Measurements from ENCODE around the gene SMAD7.

SMAD7 gene

DNA sequence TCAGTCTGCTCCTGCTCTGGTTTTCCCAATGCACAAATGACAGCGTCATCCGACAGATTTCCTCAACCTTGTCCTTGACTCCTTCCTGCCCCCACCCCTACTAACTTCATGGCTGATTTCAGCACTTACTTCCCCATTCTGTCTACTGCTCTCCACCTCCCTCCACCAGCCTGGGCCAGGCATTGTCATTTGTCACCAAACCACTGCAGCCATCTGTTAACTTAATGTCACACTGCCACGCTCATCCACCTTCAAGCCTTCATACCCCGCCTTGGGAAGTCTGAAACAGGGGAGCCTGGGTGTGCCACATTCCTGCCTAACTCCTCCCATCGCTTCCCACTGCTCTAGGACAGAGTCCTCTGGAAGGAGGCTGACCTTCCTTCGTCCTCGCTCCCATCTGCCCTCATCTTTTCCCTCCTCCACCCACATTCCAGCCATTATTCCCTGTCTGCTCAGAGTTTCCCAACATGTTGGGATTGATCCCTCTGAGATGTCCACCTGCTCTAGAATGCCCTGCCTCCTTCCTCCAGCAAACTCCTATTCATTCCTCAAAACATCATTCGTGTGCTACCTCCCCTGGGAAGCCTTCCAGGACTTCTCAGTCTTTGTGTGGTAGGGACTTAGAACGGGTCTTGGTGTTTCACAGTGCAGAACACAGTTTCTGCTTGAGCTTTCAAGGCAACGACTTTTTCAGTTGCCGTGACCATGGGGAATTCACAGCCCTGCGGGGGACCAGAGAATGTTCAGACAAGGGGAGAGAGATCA, 42.2 kb upstream of the SMAD7 start:
- Histone ChIP-seq H3K4me1 (ENCODE audit: control insufficient read depth in 1 of 2, insufficient read depth in 2 of 2, low read length in 2 of 2) (peaks cover 7 to 27% of the 10 kb centered on the region in 2 donors), H3K4me3 (ENCODE audit: low read depth in 1 of 2, low read length in 2 of 2) (no peak overlapping the region), H3K27ac (ENCODE audit: low read length) (no peak overlapping the region), H3K27me3 (ENCODE audit: low read depth, low read length) (no peaks in the 10 kb centered on the region), H3K9me3 (ENCODE audit: control insufficient read depth in 1 of 2, low read length in 2 of 2) (no peaks in the 10 kb centered on the region), H3K36me3 (ENCODE audit: control insufficient read depth in 1 of 2, insufficient read depth in 2 of 2, low read length in 2 of 2) (no peaks in the 10 kb centered on the region)

DNA sequence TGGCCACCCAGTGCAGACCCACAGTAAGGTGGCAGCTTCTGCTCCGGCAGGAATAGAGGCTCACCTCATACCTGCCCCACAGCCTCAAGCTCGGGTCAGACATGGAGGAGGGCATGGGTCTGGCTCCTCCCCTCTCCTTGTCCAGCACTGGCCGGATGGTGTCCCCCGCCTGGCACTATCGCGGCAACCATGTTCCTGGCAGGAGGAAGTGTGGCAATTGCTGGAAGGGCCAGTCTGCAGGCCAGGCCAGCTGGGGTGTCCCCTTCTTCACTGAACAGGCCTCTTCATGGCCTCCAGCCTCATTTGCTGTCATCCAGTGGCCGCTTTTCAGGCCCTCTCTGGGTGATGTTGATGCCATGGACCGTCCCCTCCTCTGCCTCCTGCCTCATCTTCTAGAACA, 41.4 kb upstream of the SMAD7 start:
- no peaks in the 10 kb centered on the region for H3K36me3 ChIP-seq (ENCODE audit: control insufficient read depth in 1 of 2, insufficient read depth in 2 of 2, low read length in 2 of 2)
- no peak overlapping the region for H3K4me3 ChIP-seq (ENCODE audit: low read depth in 1 of 2, low read length in 2 of 2)
- H3K9me3 ChIP-seq (ENCODE audit: control insufficient read depth in 1 of 2, low read length in 2 of 2) = no peaks in the 10 kb centered on the region
- H3K27ac ChIP-seq (ENCODE audit: low read length) = no peak overlapping the region
- no peaks in the 10 kb centered on the region for H3K27me3 ChIP-seq (ENCODE audit: low read depth, low read length)
- H3K4me1 ChIP-seq (ENCODE audit: control insufficient read depth in 1 of 2, insufficient read depth in 2 of 2, low read length in 2 of 2) = peaks cover 0 to 19% of the 10 kb centered on the region in 2 donors

DNA sequence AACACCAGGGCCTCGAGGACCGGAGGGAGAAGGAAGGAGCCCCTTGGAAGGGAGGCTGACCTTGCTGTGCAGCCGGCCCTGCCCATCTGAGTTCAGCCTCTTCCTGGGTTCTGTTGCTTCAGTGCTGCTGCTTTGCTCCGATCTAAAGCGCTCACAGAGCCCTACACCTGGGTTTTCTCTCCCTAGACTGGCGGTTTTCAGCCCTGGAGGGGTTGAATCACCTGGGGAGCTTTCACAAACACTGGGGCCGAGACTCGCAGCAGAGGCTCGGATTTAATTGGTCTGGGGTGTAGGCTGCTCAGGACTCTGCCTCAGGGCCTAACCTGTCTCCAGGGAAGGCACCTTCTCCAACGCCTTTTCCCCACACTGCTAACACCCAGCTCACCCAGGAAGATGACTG, 40.9 kb upstream of the SMAD7 start:
- no peaks in the 10 kb centered on the region for H3K9me3 ChIP-seq (ENCODE audit: control insufficient read depth in 1 of 2, low read length in 2 of 2)
- no peaks in the 10 kb centered on the region for H3K36me3 ChIP-seq (ENCODE audit: control insufficient read depth in 1 of 2, insufficient read depth in 2 of 2, low read length in 2 of 2)
- peaks cover 0 to 14% of the 10 kb centered on the region in 2 donors for H3K4me1 ChIP-seq (ENCODE audit: control insufficient read depth in 1 of 2, insufficient read depth in 2 of 2, low read length in 2 of 2)
- no peak overlapping the region for H3K27ac ChIP-seq (ENCODE audit: low read length)
- H3K4me3 ChIP-seq (ENCODE audit: low read depth in 1 of 2, low read length in 2 of 2) = no peak overlapping the region
- no peaks in the 10 kb centered on the region for H3K27me3 ChIP-seq (ENCODE audit: low read depth, low read length)

DNA sequence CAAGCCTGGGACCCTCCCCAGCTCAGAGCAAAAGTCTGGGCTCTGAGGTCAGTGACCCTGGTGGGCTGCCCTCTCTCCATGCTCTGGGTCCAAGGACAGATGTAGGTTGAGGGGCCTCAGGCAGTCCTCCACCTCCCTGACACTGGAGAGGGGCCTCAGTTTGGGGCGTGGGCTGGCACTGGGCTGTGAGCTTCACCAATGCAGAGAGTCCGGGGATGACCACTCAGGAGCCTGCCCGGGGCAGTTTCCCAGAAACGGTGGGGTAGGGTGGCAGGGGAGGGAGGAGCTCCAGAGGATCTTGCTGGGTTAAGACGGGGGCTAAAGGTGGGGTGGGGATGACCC, 40.5 kb upstream of the SMAD7 start:
- H3K27ac ChIP-seq (ENCODE audit: low read length) = no peak overlapping the region
- H3K36me3 ChIP-seq (ENCODE audit: control insufficient read depth in 1 of 2, insufficient read depth in 2 of 2, low read length in 2 of 2) = no peaks in the 10 kb centered on the region
- no peaks in the 10 kb centered on the region for H3K27me3 ChIP-seq (ENCODE audit: low read depth, low read length)
- H3K4me1 ChIP-seq (ENCODE audit: control insufficient read depth in 1 of 2, insufficient read depth in 2 of 2, low read length in 2 of 2) = peaks cover 0 to 13% of the 10 kb centered on the region in 2 donors
- no peak overlapping the region for H3K4me3 ChIP-seq (ENCODE audit: low read depth in 1 of 2, low read length in 2 of 2)
- H3K9me3 ChIP-seq (ENCODE audit: control insufficient read depth in 1 of 2, low read length in 2 of 2) = no peaks in the 10 kb centered on the region

DNA sequence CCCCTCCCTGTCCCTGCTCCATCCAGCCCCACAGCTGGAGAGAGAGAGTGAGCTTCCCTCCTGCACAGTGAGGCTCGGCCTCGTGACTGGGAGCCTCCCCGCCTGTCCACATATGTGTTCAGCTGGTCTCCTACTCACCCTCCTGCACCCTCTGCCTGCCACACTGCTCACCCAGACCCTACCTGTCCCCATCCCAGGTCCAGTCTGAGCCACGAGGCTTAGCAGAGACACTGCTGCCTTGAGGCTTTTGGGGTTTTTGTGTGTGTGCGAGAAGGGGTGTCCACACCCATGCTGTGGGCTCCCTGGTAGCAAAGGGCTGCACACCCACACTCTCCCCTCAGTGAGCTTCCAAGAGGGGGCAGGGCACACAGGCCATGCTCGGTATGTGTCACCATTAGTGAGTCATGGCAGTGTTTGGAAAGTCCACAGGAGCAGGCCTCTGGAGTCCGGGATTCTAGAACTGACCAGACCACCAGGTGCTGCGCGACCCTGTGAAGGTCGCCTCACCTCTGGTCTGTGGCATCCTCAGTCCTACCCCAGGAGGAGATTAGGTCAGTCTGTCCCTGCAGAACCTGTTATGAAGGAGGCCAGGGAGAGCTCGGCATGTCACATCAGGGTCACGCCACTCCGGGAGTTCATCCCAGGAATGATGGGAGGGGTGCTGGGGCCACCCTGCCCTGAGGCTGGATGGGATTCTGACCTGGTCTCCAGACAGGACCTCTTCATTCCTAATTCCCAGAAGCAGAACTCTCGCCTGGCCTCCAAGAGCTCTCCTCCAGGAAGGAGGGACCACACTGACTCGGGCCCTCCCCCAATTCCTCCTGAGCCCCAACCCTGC, 39.9 kb upstream of the SMAD7 start:
- H3K4me3 ChIP-seq (ENCODE audit: low read depth in 1 of 2, low read length in 2 of 2) = no peak overlapping the region
- no peak overlapping the region for H3K27ac ChIP-seq (ENCODE audit: low read length)
- peaks cover 0 to 13% of the 10 kb centered on the region in 2 donors for H3K4me1 ChIP-seq (ENCODE audit: control insufficient read depth in 1 of 2, insufficient read depth in 2 of 2, low read length in 2 of 2)
- H3K27me3 ChIP-seq (ENCODE audit: low read depth, low read length) = no peaks in the 10 kb centered on the region
- no peaks in the 10 kb centered on the region for H3K36me3 ChIP-seq (ENCODE audit: control insufficient read depth in 1 of 2, insufficient read depth in 2 of 2, low read length in 2 of 2)
- no peaks in the 10 kb centered on the region for H3K9me3 ChIP-seq (ENCODE audit: control insufficient read depth in 1 of 2, low read length in 2 of 2)

DNA sequence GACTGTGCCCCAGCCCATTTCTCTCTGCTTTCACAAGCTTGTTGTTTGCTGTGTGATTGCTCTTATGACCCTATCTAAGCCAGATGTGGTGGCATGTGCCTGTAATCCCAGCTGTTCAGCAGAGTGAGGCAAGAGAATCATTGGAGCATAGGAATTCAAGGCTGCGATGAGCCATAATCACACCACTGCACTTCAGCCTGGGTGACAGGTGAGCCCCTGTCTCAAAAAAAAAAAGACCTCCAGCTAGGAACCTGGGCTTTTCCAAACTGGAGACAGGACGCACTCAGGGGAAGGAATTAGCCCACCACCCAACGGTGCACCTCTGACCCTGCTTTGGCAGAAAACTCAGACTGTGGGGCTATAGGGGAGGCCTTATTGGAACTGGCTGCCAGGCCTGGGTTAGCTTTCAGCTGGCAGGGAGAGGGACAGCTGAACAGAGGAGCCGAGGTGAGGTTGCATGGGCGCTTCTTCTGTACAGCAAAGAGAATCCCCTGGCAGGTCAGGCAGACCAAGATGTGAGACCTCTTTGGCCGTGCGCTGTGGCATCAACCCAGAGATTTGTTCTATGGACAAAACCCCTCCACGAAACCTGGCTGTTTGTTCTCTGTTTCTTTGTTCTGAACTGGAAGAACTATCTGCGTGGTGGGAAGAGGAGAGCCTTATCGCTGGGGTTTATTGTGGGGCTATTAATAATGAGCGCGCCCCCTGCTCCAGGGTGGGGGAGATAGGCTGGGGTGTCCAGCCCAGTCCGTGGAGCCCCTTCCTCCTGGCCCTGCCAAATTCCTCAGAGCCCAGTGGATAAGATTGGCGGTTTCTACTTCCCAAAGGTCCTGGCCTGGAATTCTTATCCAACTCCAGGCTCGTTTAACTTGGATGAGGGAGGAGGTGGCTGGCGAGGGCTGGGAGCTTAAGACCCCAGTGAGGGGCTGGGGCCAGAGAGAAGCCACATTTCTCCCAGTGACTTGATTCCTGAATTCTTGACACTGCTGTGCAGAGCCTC, 38.8 kb upstream of the SMAD7 start:
- Histone ChIP-seq H3K36me3 (ENCODE audit: control insufficient read depth in 1 of 2, insufficient read depth in 2 of 2, low read length in 2 of 2) (no peaks in the 10 kb centered on the region), H3K27ac (ENCODE audit: low read length) (no peak overlapping the region), H3K9me3 (ENCODE audit: control insufficient read depth in 1 of 2, low read length in 2 of 2) (no peaks in the 10 kb centered on the region), H3K4me1 (ENCODE audit: control insufficient read depth in 1 of 2, insufficient read depth in 2 of 2, low read length in 2 of 2) (peaks cover 0 to 5% of the 10 kb centered on the region in 2 donors), H3K27me3 (ENCODE audit: low read depth, low read length) (no peaks in the 10 kb centered on the region), H3K4me3 (ENCODE audit: low read depth in 1 of 2, low read length in 2 of 2) (no peak overlapping the region)

DNA sequence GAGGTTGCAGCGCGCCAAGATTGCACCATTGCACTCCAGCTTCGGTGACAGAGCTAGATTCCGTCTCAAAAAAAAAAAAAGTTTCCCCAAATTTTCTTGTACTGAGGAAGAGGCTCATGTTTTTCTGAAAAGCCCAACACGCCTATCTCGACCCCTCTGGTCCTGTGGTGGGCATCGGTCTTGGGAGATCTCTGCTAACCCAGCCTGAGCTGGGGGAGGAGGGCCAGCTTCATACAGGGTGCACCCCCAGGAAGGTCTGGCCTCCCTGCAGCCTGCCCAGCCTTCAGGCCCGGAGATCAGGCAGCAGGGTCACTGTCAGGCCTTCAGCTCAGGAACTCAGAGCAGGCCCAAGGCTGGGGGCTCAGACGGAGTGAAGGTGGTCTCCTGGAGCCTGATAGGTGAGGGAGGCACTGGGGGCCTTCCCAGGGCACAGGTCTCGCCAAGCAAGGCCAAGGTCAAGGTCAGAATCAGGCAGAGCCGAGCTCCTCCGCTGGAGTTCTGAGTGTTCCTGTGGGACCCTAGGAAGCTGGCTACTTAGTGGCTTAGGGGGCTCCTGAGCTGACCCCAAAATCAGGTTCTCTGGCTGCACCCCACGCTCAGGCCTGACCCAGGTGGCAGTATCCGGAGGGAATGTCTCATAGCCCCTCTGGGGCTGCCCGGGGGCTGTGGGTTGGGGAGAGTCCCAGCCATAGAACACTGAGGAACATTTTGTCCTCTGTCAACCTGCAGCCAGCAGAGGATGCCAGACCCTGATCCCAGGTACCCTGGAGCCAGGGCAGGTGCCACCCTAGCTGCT, 37.9 kb upstream of the SMAD7 start:
- H3K9me3 ChIP-seq (ENCODE audit: control insufficient read depth in 1 of 2, low read length in 2 of 2) = no peaks in the 10 kb centered on the region
- no peaks in the 10 kb centered on the region for H3K4me1 ChIP-seq (ENCODE audit: control insufficient read depth in 1 of 2, insufficient read depth in 2 of 2, low read length in 2 of 2)
- no peaks in the 10 kb centered on the region for H3K36me3 ChIP-seq (ENCODE audit: control insufficient read depth in 1 of 2, insufficient read depth in 2 of 2, low read length in 2 of 2)
- no peak overlapping the region for H3K4me3 ChIP-seq (ENCODE audit: low read depth in 1 of 2, low read length in 2 of 2)
- H3K27me3 ChIP-seq (ENCODE audit: low read depth, low read length) = no peaks in the 10 kb centered on the region
- H3K27ac ChIP-seq (ENCODE audit: low read length) = no peak overlapping the region

DNA sequence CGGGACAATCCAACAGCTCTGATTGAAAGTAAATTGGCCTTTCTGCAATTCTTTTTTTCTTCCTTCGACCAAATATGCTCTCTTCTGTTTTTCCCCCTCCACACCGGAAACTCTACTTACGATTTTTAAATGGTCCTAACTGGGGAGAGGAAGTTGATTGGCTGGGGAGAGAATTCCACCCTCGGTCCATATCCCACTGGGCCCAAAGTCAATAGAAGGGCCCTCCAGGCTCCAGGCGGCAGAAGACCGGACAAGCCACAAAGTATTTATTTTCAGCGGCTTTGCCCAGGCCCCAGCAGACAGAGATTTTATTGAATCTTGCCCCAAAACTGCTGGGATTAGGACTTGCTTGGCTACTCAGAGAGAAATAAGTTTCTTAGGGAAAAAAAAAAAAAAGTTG, 37.1 kb upstream of the SMAD7 start:
- Histone ChIP-seq H3K9me3 (ENCODE audit: control insufficient read depth in 1 of 2, low read length in 2 of 2) (no peaks in the 10 kb centered on the region), H3K4me1 (ENCODE audit: control insufficient read depth in 1 of 2, insufficient read depth in 2 of 2, low read length in 2 of 2) (no peaks in the 10 kb centered on the region), H3K27ac (ENCODE audit: low read length) (no peak overlapping the region), H3K27me3 (ENCODE audit: low read depth, low read length) (no peaks in the 10 kb centered on the region), H3K36me3 (ENCODE audit: control insufficient read depth in 1 of 2, insufficient read depth in 2 of 2, low read length in 2 of 2) (no peaks in the 10 kb centered on the region), H3K4me3 (ENCODE audit: low read depth in 1 of 2, low read length in 2 of 2) (no peak overlapping the region)

DNA sequence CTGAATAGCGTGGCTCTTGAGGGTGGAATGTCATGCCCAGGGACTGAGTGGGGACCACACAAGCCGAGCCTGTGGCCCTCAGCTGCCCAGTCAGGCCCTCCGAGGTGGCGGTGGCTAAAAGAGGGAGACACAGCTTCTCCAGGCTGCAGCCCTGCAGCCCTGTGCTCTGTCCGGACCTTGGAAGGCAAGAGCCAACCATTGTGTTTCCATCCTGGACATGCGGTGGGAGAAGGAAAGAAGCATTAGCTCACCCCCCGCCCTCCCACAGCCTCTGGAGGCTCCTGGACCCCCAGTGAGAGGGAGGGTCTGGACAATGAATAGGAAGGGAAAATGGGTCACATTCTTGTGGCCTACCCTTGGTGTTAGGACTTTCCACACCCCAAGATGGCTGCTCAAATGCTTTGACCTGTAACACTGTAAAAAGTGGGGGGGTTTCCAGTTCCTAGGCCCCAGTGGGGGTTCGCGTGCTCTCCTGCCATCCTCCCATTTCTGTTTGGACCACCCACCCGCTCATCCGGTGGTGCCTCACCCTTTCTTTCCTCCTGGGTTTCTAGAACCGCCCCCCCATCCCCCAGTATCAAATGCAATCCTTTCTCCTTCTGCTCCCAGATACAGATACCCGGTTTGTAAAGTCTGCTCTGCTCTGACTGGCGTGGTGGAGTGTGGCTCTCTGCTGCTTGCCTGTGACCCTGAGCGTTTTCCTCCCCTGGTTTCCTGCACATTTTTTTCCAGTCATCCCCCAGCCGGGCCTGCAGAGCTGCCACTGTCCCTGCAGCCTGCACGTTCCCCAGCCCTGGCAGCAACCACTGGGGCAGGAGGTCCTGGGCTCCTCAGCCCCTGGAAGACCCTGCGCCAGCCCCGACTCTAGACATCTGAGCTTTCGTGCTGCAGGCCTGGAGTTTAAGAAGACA, 36.3 kb upstream of the SMAD7 start:
- Histone ChIP-seq H3K36me3 (ENCODE audit: control insufficient read depth in 1 of 2, insufficient read depth in 2 of 2, low read length in 2 of 2) (no peaks in the 10 kb centered on the region), H3K27ac (ENCODE audit: low read length) (no peak overlapping the region), H3K4me1 (ENCODE audit: control insufficient read depth in 1 of 2, insufficient read depth in 2 of 2, low read length in 2 of 2) (no peaks in the 10 kb centered on the region), H3K4me3 (ENCODE audit: low read depth in 1 of 2, low read length in 2 of 2) (no peak overlapping the region), H3K9me3 (ENCODE audit: control insufficient read depth in 1 of 2, low read length in 2 of 2) (no peaks in the 10 kb centered on the region), H3K27me3 (ENCODE audit: low read depth, low read length) (no peaks in the 10 kb centered on the region)

DNA sequence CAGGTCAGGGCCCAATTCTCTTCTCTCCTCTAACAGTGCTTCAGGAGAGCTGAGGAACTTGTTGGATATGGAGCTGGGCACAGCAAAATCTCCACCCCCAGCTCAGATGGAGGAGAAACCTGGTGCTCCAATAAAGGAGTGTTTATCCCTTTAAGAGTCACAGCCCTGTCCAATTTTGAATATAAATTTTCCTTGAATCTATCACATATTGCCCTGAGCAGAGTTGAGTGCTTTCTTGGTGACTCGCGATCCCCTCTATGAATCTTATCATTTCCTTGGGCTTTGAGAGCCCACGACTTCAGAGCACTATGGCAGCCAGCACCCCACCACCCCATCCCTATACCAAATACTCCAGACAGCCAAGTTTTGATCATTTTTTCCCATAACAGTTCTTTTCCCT, 34.4 kb upstream of the SMAD7 start:
- Histone ChIP-seq H3K4me1 (ENCODE audit: control insufficient read depth in 1 of 2, insufficient read depth in 2 of 2, low read length in 2 of 2) (peaks cover 0 to 2% of the 10 kb centered on the region in 2 donors), H3K27ac (ENCODE audit: low read length) (no peak overlapping the region), H3K9me3 (ENCODE audit: control insufficient read depth in 1 of 2, low read length in 2 of 2) (no peaks in the 10 kb centered on the region), H3K4me3 (ENCODE audit: low read depth in 1 of 2, low read length in 2 of 2) (no peak overlapping the region), H3K36me3 (ENCODE audit: control insufficient read depth in 1 of 2, insufficient read depth in 2 of 2, low read length in 2 of 2) (no peaks in the 10 kb centered on the region), H3K27me3 (ENCODE audit: low read depth, low read length) (no peaks in the 10 kb centered on the region)

Data from muscle layer of duodenum (tissue), 2 donors.